GM19395 (cell line): ENCODE data around the gene SLC47A1.
"Not testable (repeated sequence)": the region's sequence is repeated elsewhere in the genome, so short reads cannot be mapped to it uniquely, and the experiment has no call there.

Experiments
- ATAC-seq: cut with Tn5 transposase; IDR thresholded peaks from one replicate; pipeline ENCODE4 v1.9.1; 2021; ENCODE audit warnings: mild to moderate bottlenecking, moderate library complexity; ENCODE audit not compliant: unreplicated experiment

The SLC47A1 gene, protein sequence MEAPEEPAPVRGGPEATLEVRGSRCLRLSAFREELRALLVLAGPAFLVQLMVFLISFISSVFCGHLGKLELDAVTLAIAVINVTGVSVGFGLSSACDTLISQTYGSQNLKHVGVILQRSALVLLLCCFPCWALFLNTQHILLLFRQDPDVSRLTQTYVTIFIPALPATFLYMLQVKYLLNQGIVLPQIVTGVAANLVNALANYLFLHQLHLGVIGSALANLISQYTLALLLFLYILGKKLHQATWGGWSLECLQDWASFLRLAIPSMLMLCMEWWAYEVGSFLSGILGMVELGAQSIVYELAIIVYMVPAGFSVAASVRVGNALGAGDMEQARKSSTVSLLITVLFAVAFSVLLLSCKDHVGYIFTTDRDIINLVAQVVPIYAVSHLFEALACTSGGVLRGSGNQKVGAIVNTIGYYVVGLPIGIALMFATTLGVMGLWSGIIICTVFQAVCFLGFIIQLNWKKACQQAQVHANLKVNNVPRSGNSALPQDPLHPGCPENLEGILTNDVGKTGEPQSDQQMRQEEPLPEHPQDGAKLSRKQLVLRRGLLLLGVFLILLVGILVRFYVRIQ

DNA sequence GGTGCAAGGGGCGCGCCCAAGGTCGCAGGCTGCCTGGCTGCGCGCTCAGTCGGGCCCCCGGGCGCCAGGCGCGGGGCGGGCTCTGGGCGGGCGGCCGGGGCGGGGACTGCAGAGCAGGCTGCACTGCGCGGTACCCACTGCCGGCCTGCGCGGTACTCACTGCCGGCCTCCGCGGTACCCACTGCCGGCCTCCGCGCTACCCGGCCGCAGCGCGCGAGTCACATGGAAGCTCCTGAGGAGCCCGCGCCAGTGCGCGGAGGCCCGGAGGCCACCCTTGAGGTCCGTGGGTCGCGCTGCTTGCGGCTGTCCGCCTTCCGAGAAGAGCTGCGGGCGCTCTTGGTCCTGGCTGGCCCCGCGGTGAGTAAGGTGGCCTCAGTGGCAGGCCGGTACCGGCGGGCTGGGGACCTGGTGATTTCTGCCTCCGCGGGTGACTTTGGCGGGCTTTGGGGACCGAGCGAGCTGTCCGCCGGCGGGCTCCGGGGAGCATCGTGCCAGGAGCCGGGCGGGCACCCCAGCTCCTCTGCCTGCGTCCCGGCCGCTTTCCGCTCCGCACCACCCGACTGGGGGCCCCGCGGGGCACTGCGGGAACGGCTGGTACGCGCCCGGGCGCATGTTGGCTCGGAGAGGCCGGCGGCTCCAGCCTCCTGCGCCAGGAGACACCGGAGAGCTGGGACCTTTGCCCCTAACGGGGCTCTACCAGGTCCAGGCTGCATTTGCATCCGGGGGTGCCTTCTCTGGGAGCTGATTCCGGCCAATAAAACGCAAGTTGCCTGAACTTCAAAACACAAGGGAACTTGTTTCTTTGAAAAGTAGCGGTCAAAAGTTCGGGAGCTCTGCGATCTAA is at the start of gene SLC47A1:
Gene SLC47A1, plus strand, starts transcription at position 137 of the 844 bp plus-strand sequence. Its CDS starts 86 bp downstream, at position 223.
- ATAC-seq: no peak

DNA sequence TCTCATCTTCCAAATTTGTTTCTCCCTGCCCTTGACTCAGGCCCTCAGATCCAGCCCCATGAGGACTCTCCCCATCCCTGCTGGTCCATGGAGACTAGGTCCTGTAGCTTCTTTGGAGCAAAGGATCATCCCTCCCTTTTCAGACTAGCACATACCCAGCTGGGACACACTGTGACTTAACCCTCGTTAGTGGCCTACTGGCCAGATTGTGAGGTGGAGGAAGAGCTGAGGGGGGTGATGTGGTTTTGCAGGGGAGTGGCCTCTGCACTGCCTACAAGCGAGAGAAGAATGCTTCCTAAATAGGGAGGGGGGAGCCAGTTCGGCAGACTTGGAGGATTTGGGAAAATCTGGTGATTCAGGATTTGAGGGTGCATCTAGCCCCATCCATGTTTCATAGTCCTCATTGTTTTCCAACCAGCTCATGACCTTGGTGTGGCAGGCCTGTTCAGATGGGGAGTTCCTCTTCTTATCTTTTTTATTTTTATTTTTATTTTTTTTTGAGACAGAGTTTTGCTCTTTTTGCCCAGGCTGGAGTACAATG is 47.8 kb upstream of the SLC47A1 start:
- no peak for ATAC-seq

DNA sequence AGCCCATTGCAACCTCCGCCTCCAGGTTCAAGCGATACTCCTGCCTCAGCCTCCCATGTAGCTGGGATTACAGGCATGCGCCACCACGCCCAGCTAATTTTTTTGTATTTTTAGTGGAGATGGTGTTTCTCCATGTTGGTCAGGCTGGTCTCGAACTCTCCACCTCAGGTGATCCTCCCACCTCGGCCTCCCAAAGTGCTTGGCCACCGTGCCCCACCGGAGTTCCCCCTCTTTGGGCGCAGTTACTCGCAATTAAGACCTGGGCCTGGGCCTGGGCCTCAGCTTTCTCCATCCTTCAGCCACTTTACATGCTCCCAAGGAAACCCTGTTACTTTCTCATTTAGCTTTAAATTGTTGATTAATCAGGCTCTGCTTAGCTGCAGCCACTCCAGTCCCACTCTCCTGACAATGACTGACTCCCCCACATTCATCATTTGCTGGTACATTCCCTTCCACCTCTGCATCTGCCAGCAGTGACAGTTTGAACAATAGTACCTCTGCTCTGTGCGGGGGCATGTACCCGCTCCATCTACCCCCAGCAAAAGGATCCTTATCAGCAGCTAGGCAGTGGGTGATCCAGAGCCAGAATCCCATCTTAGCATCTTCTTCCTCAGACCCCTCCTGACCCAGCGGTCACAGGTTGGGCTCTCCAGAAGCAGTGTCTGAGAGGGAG is 47.2 kb upstream of the SLC47A1 start:
- ATAC-seq: no peak

DNA sequence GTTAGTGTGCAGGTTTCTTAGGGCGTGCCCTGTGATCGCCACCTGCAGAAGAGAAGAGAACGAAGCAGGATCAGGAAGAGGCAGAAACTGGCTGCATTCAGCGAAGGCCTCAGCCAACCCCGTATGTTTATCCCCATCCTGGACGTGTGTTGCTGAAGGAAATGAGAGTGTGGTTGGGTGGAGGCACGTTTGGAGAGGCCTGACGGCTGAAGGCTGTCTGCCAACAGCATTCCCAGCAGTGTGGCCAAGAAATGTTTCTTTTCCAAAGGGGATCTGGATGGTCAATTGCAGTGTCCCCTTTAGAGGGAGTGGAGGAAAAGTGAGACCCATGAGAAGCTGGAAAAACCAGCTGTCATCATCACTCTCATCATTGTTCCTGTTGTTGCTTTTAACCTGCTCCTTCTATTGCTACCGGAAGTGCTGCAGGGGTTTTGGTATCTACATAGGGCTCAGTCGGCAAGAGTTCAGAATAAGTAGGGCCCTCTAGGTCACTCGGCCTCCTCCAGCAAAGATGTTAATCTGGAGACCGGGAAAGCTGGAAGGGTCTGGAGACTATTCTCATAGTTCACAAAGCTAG is 46.5 kb upstream of the SLC47A1 start:
- ATAC-seq: no peak

DNA sequence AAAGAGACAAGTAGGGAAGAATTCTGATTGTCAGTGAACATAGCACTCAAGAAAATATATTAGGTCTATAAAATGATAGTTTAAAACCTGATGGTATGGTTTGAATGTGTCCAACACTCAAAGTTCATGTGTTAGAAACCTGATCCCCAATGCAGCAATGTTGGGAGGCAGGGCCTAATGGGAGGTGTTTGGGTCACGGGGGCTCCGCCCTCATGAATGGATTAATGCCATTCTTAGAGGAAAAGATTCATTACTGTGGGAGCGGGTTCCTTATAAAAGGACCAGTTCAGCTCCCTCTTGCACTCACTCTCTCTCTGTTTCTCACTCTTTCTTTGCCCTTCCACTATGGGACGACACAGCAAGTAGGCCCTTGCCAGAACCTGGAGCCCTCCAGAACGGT is 41.5 kb upstream of the SLC47A1 start:
- ATAC-seq: no peak

DNA sequence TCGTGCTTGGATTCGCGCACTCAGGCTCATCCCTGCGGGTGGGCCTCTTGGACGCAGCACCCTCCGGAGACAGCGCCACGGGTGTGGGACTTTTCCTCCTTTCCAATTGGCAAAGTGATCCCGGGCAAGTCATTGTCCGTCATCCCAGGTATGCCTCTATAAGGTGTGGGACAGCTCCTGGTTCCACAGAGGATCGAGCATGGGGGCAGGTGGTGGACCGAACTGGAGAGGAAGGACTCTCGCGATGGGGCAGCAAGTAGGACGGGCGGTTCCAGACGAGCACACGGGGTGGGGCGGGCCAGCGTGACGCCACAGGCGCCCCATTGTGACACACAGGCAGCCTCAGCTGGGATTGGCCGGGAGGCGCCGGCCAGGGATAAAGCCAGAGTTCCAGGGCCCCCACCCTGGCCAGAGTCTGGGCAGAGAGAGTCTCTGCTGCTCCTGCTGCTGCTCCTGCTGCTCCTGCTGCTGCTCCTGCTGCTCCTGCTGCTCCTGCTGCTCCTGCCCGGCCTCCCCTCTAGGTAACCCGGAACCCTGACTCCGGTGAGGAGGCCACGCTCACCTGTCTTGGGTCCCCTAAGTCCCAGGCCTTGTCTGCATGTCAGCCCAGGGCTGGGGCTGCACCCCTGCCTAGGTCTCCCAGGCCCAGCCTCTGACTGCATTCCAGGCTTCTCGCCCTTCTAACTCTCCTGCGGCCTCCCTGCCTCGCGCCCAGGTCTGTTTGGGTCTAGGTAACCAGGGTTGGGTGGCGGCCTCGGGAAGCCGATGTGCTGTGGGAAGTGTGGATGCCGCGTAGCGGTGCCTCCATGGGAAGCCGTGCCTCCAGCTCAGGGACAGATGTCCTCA is 38.5 kb upstream of the SLC47A1 start:
- no peak for ATAC-seq

DNA sequence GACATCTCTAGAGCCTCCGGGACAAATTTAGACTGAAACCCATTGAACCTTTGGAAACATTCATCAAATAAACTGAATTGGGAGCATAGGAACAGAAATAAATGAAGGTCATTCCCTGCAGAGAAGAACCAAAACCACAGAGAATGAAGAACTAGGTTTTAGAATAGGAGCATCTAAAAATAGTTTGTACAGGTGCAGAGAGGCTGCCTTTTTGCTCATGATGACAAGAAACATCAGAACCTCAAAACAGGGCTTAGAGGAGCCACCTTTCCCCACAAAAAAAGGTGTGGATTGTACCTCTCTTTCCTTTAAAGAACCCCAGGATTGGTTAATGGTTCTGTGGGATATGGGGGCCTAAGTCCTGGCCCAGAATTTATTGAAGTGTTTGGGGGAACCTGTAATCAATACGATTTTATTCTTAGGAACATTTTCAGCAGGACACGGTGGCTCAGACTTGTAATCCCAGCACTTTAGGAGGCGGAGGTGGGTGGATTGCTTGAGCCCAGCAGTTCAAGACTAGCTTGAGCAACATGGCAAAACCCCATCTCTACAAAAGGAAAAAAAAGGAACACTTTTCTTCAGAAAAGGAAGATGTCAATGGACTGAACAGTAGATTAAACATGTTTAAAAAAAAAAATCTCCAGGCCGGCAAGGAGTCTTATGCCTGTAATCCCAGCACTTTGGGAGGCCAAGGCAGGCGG is 37.7 kb upstream of the SLC47A1 start:
- no peak for ATAC-seq

DNA sequence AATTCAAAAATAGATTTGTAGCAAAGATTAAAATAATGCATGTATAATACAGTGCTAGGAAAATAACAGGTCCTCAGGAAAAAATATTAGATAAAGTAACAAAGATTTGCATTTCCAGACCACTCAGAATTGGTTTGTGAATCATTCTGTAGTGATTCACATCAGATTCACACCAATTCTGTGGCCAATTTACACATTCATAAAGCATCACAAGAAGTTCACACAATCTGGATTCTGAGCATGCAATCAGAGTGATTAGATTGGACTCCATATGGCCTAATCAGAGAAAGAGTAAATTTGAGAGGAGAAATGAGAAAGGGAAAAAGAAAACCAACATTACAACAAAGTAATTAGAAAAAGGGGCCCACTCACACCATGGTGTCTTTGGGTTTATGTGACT is 36.0 kb upstream of the SLC47A1 start:
- no peak for ATAC-seq

DNA sequence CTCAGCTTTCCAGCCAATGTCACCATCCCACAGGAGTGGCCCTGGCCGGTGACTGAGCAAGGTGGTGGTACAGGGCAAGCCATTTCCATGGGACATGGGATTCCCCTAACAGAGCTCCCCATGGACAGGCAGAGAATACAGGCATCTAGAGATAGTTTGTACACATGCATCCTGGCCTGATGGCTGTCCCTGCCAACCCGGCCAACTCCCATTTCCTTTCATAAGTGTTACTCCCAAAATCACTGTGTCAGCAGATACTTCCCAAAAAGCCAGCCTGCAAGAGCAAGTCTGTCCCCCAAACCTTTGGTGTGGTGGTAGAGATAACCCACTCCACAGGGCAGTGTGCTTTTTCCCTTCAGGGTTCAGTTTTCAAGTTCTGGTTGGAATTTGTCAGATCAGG is 32.4 kb upstream of the SLC47A1 start:
- no peak for ATAC-seq

DNA sequence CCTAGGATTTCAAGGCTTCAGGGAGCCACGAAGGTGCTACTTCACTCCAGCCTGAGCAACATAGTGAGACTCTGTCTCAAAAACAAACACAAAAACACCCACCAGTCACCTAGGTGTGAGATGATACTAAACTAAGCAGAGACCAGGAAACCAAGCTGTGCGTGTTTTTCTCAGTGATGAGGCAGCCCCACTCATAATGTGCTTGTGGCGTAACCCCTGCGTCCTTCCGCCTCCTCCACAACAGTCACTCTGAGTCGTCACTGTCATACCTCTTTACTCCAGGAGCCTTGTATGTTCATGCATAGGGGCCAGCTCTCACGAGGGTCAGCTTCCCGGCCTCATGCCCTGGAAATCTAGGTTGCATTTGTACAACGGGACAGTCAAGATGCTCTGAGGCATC is 31.1 kb upstream of the SLC47A1 start:
- no peak for ATAC-seq

DNA sequence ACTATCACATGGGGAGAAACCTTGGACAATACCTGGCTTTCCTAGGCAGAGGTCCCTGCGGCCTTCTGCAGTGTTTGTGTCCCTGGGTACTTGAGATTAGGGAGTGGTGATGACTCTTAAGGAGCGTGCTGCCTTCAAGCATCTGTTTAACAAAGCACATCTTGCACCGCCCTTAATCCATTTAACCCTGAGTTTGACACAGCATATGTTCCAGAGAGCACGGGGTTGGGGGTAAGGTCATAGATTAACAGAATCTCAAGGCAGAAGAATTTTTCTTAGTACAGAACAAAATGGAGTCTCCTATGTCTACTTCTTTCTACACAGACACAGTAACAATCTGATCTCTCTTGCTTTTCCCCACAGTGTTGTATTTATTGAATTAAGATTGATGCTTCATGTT is 28.1 kb upstream of the SLC47A1 start:
- ATAC-seq: not testable (repeated sequence)

DNA sequence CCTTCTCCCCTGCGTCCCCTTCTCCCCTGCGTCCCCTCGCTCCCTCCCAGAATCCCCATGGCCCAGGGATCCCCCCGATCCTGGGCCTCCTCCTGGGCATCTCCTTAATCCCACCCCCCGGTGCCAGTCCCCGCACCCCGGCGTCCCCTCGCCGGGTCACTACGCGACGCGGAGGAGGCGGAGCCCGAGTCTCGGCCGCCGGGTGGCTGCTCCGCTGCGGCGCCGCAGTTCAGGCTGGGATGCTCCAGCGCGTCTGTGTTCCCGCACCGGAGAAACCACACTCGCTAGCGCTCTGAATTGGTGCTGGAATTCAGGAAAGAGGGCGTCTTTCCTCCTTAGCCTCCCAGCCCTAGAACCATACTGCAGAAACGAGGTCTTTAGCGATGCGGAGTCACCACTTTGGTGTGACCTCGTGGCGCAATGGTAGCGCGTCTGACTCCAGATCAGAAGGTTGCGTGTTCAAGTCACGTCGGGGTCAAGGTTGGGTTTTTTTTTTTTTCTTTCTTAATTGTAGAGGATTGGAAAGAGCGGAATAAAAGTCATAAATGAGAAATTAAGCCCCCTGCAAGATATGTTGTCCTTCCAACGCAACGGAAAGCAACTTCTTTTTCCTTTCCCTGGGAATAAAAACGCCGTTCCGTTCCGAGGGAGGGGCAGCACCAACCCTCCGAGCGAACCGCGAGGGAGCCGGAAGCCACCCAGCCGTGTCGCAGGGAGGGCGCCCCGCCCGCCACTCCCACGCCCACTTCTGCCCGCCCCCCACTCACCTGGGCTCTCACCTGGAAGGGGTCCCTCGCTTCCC is 25.7 kb upstream of the SLC47A1 start:
- peak; percentile 85 for ATAC-seq

DNA sequence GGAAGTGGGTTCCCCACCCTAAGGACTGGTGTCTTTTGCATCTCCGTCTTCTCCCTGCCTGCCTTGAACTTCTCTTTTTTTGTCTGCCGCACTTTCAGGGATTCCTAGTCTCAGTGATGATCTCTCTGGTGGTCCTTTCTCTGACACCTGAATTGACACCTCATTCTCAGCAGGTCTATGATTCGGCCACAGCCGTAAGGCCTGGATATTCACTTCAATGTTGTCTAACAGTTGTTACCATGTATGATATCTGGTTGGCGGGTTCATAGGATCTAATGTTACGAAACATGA is 25.1 kb upstream of the SLC47A1 start:
- no peak for ATAC-seq

DNA sequence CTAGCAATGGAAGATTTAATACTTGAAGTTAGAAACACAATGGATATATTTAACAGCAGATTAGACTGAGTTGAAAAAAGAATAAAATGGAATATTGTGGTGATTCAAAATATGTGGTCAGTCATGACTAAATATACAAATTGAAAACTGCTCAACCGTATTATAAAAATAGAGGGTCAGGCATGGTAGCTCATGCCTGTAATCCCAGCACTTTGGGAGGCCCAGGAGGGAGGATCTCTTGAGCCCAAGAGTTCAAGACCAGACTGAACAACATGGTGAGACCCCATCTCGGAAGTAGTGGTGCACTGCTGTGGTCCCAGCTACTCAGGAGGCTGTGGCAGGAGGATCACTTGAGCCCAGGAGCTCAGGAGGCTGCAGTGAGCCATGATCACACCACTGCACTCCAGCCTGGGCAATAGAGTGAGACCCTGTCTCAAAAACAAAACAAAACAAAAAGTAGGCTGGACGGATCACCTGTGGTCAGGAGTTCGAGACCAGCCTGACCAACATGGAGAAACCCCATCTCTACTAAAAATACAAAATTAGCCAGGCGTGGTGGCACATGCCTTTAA is 24.3 kb upstream of the SLC47A1 start:
- not testable (repeated sequence) for ATAC-seq

DNA sequence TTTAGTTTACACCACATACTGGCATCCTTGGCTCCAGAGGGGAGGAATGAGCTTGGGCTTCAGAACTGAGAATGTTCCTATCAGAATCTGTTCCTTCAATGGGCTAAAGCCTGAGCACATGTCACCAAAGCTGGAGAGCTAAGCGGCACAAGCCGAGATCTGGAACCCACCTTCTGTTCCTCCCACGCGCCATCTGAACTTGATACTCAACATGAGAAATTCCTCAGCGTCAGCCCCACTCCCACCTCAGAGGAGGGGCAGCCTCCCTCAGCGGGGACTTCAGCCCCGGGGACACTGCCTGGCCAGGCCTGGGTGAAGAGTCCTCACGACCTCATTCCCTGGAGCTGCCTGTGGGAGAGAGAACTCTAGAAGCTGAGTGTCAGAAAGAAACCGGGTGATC is 22.8 kb upstream of the SLC47A1 start:
- no peak for ATAC-seq

DNA sequence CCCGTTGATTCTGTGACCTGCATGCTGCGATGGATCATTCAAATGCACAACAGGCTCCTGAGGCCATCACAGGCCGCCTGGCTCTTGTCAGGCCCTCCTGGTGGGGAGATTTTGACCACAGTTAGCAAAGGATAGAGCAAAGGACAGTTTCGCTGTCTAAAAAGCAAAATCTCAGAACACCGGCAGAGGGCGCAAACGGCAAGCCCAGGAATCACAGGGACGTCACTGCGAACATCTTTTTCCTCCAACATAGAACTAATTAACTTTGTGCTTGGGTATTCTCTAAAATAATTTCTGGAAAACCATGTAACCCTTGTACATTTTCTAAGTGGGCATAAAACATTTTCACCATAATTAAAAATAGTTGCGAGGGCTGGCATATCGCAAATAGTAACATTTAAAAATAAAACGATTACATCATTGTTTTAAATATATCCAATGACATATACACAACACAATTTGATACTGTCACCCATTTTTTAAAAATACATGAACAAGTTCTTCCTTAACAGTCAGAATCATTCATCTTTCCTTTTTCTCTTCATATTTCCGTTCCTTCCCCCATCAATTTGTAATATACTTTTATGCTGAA is 19.7 kb upstream of the SLC47A1 start:
- ATAC-seq: no peak

DNA sequence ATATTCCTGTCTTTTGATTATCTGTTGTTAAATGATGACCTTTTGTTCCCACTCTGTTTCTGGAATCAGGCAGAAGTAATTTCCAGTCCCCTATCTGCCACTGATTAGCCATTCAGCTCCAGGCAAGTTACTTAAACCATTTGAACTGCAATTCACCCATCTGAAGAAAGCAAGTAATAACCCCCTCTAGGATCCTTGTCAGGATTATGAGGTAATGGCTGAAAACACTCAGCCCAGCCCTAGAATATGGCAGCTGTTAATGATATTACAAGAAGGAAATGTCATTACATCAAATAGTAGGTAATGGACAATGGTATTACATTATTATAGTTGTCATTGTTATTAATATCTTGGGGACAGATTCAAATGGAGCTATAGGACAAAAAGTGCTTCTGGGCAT is 16.0 kb upstream of the SLC47A1 start:
- ATAC-seq: no peak
